NOMO-1 treated with DMSO at 0.1 percent for 48 hours (cell line): Measurements from ENCODE around the gene SMYD1.

Source experiments
- DNase-seq: peaks from one replicate; lab custom pipeline; 2025; ENCODE audit not compliant: unreplicated experiment; lab: John Stamatoyannopoulos, UW

SMYD1 gene

DNA sequence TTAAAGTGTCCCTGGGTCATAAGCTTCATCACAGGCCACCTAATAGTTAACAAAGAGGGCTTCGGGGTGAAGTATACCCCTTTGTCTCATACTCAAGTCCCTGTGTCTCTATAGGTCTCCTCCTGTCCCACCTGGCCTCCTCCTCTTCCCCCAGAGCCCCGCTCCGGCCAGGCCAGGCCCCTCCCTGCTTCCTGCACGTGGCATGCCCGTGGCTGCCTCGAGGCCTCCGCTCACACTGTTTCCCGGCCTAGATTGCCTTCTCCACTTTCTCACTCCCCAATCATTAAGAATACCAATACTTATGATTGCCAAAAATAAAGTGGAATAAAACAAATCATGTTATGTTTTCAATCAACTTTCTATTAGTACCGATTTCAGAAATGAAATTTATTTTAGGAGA, 18.8 kb downstream of the SMYD1 start:
- DNase-seq = no peak

DNA sequence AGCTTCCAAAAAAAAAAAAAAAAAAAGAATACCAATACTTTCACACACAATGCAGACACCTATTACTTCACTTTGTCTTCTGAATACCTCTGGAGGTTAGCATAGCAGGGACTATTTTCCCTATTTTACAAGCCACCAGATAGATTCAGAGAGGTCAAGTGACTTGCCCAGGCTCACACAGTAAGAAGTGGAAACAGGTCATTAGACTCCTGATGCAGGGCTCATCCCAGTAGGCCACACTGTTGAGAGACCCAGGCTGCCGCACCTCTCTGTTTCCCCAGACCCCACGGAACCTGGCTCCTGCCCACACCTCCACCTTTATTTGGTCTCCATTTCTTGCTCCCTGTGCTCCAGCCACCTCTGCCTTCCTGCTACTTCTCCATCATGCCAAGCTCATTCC, 19.4 kb downstream of the SMYD1 start:
- no peak for DNase-seq

DNA sequence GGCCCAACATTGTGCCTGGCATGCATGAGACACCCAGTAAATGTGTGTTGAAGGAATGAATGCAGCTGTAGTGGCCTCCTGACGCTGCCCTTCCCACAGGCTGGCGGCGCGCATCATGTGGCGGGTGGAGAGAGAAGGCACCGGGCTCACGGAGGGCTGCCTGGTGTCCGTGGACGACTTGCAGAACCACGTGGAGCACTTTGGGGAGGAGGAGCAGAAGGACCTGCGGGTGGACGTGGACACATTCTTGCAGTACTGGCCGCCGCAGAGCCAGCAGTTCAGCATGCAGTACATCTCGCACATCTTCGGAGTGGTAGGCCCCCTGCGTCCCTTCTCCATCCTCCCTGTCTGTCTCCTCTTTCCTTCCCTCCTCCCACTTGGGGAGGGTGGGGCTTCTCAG, 20.1 kb downstream of the SMYD1 start:
- DNase-seq = no peak

DNA sequence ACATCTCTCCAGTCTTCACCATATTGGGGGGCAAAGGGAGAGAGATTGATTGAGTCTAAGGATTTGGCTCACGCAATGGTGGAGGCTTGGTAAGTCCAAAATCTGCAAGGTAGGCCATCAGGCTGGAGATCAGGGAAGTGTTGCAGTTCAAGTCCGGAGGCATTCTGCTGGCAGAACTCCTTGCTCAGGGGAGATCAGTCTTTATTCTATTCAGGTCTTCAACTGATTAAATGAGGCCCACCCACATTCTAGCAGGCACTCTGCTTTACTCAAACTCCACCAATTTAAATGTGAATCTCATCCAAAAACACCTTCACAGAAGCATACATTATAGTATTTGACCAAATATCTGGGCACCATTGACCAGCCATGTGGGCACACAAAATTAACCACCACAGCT, 21.4 kb downstream of the SMYD1 start:
- no peak for DNase-seq

DNA sequence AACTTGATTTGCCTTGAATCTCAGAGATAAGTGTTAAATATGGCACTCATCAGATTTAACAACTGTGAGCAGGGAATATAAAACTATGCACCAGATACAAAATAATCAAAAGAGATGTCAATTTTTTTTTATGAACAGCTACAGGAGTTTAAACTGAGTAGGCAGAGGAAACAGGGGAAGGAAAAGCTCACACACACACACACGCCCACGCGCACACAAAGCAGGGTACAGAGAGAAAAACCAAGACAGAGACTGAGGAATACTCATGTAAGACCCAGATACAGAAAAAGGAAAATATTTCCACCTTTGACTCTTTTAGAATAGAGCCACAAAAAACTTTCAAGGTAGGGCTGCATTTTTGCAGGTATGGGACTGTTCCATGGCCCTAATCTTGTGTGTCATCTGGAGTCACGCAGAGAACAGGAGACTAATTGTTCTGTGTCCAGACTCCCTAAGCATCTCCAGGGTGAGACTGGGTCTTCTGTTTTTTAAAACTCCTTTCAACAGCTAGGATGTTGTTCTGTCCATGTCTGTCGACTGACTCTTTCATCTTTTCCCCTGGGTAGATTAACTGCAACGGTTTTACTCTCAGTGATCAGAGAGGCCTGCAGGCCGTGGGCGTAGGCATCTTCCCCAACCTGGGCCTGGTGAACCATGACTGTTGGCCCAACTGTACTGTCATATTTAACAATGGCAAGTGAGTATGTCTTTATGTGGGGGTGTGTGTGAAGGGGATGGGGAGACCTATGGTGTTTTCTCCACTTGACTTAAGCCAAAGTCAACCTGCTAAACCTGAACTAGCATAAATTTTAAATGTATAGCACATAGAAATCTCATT, 23.0 kb downstream of the SMYD1 start:
- DNase-seq = no peak

DNA sequence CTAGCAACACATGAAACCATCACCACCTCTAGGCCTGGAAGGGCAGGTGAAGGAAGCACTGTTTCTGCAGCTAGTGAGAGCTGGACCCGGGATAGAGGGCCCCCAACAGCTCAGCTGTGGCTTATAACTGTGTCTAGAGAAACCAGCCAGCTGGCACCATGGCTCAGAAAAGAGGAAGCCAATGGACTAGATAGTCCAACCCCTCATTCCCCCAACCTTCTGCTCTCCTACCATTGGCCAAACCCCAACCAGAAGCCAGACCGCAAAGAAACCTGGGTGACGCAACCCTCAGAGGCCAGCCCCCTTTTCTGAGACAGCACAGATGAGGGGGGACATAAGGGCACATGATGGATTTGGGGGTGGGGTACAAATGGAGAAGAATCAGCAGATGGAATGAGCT, 24.3 kb downstream of the SMYD1 start:
- DNase-seq = peak; percentile 8

DNA sequence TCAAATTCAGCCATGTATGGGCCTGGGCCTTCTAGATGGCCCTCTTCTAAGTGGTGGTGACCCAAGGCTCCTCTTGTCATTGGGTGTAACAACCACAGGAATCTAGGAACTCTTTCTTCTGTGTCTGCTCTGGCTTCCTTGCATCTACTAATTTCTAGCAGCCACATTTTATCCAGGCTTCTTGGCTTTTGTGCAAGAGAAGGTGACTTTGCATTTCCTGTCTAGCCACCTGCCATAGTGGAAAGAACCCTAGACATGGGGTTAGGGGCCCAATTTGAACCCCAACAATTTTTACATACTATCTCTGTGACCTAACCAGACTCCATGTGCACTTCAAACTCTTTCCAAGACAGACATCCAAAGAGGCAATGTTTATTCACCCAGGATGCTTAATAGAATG, 25.1 kb downstream of the SMYD1 start:
- no peak for DNase-seq

DNA sequence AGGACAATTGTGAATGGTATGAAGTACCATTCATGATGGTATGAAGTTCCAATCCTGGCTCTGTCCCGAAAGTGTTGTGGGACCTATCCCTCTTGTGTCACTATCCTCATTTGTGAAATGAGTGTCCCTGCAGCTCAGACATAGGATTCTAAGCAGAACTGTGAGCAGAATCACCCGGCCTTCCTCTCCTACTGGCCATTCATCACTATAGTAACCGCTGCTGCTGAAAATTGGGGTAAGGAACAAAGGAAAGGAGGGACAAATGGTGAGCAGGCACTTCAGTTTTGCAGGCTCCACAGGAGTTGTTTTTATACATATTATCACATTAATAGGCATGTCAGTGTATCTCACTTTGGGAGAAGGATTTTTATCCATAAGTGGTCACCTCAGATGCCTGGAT, 27.4 kb downstream of the SMYD1 start:
- no peak for DNase-seq

DNA sequence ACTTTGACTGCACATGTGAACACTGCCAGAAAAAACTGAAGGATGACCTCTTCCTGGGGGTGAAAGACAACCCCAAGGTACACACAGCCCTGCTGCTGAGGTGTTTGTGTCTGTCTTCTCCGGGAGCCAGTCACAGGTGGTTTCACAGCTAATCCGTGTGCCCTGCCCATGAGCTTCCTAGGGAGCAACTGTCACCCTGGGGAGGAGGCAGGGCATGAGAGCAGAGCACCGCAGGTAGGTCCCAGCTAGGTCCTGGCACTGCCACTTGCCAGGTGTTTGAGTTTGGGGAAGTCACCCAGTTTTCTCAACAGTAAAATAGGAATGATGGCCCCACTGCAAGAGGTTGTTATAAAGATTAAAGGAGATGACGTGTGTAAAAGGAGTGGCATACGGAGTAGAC, 29.1 kb downstream of the SMYD1 start:
- DNase-seq = no peak

DNA sequence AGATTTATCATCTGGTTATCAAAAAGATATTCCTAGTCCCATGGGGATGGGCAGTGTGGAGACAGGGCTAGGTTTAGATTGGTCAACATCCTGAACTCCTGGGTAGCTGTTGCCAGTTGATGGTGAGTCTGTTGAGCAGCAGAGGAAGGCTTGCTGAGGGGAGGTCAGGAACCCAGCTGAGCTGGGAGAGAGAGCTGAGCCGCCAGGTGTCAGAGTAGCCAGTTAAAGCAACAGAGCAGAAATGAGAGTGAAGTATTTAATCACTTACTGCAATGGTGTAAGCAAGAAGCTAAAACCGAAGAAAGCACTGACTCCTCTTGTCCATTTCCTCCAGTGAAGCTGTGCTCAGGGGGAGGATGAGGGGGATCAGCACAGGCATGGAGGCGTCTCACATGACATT, 29.6 kb downstream of the SMYD1 start:
- no peak for DNase-seq

DNA sequence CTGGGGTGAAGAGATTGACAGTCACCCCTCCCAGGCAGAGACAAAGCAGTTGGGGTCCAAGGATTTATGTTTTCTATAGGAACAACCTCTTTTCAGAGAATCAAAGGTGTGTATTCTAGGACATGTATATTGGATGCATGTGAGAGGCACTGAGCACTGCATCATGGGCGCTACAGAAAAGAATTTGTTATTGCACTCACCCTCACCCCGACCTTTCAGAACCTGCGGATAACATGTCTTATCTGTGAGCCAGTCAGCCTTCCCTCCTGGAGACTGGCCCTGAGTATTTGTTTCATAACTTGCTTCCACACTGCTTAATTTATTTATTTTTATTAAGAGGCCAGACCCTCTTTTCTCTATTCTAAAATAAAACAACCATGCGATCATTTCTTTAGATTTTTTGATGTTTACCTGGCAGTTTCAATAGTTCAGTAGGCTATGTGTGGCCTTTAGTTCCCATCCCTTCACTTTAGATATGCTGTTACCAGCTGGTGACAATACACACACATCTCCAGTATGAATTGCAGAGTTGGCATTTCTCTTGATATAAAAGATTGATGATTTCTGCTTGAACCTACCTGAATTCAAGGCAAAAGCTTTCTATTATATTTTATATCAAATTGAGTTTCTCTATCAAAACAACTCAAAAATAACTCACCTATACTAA, 30.4 kb downstream of the SMYD1 start:
- DNase-seq = no peak

DNA sequence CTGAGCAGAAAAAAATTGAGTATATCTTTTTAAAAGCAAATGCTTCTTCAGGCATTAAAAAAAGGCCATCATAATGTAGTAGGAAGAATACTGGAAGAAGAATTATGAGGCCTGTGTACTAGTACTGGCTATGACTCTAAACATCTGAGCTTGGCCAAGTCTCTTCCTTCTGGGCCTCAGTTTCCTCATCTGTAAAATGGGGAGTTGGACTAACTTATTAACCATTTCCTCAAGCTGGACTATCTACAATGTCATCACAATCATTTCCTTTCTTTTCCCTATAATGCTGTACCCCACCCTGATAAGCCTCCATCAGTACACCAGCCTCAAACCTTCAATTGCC, 30.9 kb downstream of the SMYD1 start:
- DNase-seq = no peak

DNA sequence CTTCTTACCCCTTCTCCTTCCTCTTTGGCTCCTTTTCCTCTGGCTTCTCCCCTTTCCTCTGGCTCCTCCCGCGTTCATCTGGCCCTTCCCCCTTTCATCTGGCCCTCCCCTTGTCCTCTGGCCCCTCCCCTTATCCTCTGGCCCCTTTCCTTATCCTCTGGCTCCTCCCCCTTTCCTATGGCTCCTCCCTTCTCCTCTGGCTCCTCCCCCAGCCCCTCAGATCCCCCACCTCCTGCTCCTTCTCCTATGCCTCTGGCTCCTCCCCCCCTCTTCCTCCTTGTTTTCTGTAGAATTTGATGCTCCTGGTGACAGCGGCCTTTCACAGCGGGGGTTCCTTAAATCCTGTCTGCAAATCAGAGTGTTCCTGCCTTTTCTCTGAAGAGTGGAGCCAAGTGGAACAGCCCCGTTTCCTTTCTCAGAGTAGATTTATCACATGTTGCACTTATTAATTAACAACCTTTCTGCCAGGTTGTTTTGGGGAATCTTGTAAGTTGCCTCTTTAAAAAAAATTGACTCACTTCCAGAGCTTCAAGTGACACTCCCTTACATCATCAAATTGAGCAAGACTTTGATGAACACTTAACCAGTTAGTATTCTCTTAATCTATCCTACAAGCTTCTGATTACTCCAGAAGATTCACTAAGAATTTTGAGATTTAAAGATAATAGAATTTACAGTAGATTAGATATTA, 32.3 kb downstream of the SMYD1 start:
- no peak for DNase-seq

DNA sequence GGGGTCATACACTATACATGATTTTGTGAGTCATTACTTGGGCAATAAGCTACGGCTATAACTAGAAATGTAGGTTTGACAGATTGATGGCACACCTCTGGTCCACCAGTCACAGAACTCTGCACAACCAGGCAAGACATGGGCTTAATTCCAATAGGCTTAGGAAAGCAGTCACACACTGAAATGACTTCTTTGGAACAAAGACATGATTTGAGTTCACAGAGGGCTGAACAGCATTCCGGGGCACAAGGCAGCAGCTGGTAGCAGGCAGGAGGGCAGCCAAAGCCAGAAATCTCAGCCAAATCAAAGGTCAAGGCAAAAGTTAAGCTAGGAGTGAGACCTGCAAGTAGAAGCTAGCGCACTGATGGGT, 32.8 kb downstream of the SMYD1 start:
- no peak for DNase-seq

DNA sequence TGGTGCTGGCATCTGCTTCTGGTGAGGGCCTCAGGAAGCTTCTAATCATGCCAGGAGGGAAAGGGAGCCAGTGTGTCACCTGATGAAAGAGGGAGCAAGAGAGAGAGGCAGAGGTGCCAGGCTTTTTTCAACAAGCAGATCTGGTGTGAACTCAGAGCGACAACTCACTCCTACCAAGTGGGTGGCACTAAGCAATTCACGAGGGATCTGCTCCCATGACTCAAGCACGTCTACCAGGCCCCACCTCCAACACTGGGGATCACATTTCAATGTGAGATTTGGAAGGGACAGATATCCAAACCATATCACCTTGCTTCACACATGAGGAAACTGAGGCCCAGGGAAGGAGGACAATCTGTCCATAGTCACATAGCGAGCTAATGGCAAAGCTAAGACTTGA, 41.2 kb downstream of the SMYD1 start:
- no peak for DNase-seq

DNA sequence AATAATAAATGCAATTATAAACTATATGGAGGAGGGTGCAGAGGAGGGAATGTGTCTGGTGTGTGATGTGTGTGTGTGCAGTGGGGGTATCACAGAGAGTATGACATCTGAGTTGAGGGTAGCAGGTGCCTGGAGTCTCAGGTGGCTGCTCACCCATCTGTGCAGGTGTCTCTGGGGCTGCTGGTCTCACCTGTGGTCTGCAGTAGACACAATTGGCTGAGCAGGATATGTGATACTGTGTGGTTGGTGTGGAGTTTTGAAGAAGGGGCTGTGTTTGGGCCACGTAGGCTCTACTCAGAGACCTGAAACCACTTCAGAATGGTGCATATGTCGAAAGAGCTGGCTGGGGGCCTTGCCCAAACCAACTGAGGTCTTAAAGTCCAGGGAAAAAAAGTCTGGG, 43.2 kb downstream of the SMYD1 start:
- DNase-seq = no peak

DNA sequence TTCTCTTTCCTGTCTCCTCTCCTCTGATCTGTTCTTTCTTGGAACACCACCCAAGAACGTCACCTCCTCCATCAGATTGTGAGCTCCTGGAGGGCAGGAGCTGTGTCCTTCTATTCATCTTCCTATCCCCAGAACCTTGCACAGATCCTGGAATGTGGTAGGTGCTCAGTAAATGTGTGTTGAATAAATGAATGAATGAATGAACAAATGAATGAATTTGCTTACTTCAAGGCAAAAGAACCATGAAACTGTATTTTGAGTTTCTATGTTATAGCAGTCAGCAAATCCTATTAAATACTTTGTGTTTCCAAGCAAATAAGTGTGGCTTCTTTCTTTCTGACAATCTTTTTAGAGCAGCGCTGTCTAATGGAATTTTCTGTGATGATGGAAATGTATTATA, 45.4 kb downstream of the SMYD1 start:
- DNase-seq = no peak

DNA sequence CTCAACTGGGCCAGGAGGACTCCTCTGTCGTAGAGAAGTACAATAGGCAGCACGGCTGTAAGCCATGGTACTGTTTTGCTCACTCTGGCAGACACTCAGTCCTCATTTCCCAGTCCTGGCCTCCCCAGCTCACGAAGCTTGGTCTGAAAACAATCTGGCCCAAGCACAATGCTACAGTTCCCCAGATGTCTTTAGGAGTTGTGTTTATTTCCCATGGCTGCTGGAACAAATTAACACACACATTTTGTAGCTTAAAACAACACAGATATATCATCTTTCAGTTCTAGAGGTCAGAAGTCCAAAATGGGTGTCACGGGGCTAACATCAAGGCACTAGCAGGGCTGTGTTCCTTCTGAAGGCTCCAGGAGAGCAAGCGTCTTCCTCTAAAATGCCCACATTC, 47.3 kb downstream of the SMYD1 start:
- DNase-seq = no peak

DNA sequence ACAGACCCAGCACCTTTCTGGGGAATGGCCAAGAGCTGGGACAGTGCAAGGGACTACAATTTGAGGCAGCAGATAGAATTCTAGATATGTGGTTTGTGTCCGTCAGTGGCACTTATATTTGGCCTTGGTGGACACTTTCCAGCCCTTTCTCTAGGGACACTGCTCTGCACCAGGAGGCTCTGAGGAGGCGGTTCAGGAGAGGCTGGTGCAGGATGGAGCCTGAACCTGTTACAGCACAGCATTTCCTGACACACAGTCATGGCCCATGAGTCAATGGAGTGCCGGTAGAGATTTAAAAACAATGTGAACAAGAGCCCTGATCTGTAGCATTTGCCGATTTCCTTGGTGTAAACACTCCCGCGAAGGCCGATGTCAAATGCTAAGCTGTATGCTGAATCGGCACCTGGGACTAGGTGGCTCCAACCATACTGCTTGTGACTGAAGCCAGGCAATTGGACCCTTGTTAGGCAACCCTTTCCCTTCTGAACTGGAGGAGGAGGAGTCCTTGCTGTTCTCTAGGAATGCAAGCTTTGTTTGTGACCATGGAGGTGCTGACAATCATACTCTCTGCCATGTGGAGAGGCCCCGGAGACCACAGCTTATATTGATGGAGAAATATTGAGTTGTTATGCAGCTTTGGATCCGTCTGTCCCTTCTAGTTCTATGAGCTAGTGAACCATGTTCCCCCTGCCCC, 48.3 kb downstream of the SMYD1 start:
- no peak for DNase-seq

DNA sequence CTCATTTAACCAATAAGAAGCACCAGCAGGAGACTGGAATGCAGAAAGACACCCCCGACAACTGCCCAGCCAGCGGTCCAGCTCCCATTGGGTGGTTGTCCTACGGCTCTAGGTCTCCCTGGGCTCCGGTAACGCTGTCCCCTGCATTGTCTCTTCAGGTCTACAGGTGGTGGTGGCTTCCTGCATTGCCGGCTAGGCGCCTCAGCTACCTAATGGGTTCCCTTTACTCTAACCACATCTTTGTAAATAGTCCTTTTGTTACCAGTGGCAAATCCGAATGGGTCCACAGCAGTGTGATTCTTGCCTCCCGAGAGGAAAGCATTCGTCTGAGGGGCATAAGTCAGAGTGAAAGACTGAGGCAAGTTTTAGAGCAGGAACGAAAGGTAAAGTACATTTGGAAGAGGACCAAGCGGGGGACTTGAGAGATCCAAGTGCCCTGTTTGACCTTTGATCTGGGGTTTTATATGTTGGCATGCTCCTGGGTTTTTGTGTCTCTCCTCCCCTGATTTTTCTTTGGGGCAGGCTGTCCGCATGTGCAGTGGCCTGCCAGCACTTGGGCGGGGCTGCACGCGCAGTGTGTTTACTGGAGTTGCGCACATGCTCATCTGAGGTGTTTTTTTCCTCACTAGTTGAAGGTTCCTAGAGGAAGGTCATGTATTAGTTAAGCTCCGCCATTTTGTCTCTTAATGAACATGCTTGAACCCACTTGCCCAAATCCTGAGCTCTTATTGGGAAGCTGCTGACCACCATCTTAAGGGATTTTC, 49.2 kb downstream of the SMYD1 start:
- no peak for DNase-seq

DNA sequence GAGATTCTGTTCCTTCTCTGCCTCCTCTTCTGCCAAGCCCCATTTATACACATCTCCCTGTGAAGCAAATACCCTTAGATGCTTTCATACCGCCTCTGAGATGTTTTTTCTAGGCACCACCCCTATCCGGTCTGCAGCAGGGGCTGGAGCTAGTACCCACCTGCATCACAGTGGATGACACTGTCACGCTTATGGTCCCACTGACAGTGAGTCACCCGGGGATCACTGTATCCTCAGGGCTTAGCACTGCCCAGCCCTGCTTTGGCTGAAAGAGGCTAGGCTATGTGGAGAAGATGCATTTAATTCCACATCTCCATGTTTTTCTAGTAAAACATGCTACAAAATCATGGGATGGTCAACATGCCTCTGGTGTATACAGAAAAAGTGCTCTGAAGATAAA, 50.3 kb downstream of the SMYD1 start:
- no peak for DNase-seq
